ENCODE data around the gene BICD1. TPM values are rescaled to one million over a fixed set of nuclear protein-coding genes. Genes with fewer than 3 reads are reported as not detected.

The BICD1 gene
- total RNA-seq, 2 experiments from 2014 or later: 17.8 to 18.7 TPM

DNA sequence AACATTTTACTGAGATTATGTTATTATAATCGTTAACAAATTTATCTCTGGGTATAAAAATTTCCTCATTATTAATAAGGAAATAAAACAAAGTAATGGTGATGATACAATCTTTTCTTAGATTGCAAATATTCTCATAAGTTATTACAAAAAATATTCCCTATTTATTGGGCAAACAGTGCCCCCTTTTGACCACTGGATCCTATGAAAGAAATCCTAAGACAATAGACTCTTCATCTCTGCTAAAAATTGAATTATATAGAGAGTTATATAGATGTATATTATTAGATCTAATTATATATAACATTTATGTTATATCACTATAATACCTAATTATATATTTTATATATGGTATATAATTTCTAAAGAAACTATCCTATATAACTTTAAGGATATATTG lies 198.5 kb downstream of the BICD1 start:
- DNase-seq (no peak), ATAC-seq (ENCODE audit: low read depth) (no peak)
- H3K27ac Mint-ChIP-seq: no peak overlapping the region
- no peak overlapping the region for H3K4me3 Mint-ChIP-seq
- POLR2A ChIA-PET: no interaction called here
- H3K27me3 Mint-ChIP-seq: no peaks in the 10 kb centered on the region
- no peaks in the 10 kb centered on the region for H3K9me3 Mint-ChIP-seq
- H3K36me3 Mint-ChIP-seq: no peaks in the 10 kb centered on the region
- H3K4me1 Mint-ChIP-seq: no peaks in the 10 kb centered on the region

DNA sequence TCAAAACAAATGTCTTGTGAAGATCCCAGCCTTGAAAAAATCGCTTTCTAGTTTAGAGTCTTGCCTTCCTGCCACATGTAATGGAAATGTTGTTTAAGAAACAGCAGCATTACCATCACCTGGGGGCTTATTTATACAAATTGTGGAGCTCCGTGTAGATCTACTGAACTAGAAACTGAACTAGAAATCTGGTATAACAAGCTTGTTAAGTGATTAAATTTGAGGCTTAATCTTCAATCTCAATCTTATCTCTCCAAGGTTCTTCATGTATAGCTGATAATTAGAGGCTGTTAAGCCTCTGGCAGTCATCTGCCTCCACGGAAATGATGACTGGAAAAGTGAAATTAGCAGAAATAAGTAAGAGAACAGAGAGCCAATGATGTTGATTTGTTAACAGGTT lies 200.7 kb downstream of the BICD1 start:
- Mint-ChIP-seq H3K4me3 (no peak overlapping the region), H3K9me3 (no peaks in the 10 kb centered on the region), H3K27ac (no peak overlapping the region), H3K36me3 (no peaks in the 10 kb centered on the region), H3K4me1 (peaks cover 2% of the 10 kb centered on the region), H3K27me3 (no peaks in the 10 kb centered on the region)
- DNase-seq (no peak), ATAC-seq (ENCODE audit: low read depth) (no peak)
- POLR2A ChIA-PET: no interaction called here

DNA sequence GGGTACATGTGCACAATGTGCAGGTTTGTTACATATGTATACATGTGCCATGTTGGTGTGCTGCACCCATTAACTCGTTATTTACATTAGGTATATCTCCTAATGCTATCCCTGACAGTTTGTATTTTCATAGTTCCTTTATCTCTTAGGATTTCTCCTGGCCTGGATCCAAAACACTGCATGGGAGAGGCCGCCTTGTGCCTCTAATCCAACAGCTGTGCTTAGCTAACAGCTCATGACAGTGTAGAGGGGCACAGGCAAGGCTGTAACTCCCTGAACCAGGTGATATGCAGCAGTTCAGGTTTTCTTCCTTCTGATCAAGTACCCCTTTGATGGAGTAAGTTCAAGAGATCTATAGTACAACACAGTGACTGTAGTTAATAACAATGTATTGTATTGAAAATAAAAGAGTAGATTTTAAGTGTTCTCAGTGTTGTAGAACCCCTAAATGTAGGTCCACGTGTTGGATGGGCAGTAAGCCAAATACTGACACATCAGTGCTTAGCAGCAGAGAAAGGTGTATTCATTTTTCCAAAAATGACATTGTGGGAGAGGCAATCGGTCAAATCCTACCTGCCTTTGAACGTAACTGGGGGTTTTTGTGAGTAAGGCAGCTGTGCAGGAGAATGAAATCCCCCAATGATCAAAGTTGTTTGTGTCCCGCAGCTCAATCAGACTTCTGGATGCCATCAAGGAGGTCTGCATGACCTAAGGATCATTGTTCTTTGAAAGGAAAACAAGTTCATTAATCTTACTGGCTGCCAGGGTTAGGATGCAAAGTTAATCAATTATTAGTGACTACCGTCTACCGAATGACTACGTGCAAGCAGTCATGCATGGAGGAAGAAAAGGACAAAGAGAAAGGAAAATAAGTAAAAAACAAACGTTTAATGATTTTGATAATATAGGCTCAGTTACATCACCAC lies 203.4 kb downstream of the BICD1 start:
- Mint-ChIP-seq H3K27me3 (no peaks in the 10 kb centered on the region), H3K36me3 (no peaks in the 10 kb centered on the region), H3K9me3 (no peaks in the 10 kb centered on the region), H3K4me1 (peaks cover 2% of the 10 kb centered on the region), H3K27ac (no peak overlapping the region), H3K4me3 (no peak overlapping the region)
- ATAC-seq (ENCODE audit: low read depth) (no peak), DNase-seq (no peak)
- POLR2A ChIA-PET: no interaction called here

GRCh38 chr12:32312049-32312670 lies 205.5 kb downstream of the BICD1 start:
- Mint-ChIP-seq H3K4me1 (peaks cover 2% of the 10 kb centered on the region), H3K27me3 (no peaks in the 10 kb centered on the region), H3K4me3 (no peak overlapping the region), H3K9me3 (no peaks in the 10 kb centered on the region), H3K36me3 (peaks cover 2% of the 10 kb centered on the region), H3K27ac (peak overlapping the region; percentile 47)
- DNase-seq (no peak), ATAC-seq (ENCODE audit: low read depth) (no peak)
- POLR2A ChIA-PET: interaction anchor here (1.3 kb wide), 1 partner anchor 659 kb away, joined by 4 read pairs; no protein-coding TSS in a partner anchor

- no peak overlapping the region for H3K4me3 Mint-ChIP-seq
- H3K4me1 Mint-ChIP-seq: no peaks in the 10 kb centered on the region
- ATAC-seq (ENCODE audit: low read depth): no peak
- POLR2A ChIA-PET: no interaction called here
- no peaks in the 10 kb centered on the region for H3K27me3 Mint-ChIP-seq
- H3K36me3 Mint-ChIP-seq: no peaks in the 10 kb centered on the region
- no peak for DNase-seq
- no peaks in the 10 kb centered on the region for H3K9me3 Mint-ChIP-seq
- H3K27ac Mint-ChIP-seq: no peak overlapping the region
Observed at GRCh38 chr12:32322354-32322753, 215.7 kb downstream of the BICD1 start.

- POLR2A ChIA-PET: no interaction called here
- no peaks in the 10 kb centered on the region for H3K27me3 Mint-ChIP-seq
- peaks cover 2% of the 10 kb centered on the region for H3K4me1 Mint-ChIP-seq
- DNase-seq: no peak
- no peak overlapping the region for H3K27ac Mint-ChIP-seq
- H3K9me3 Mint-ChIP-seq: no peaks in the 10 kb centered on the region
- no peak for ATAC-seq (ENCODE audit: low read depth)
- no peaks in the 10 kb centered on the region for H3K36me3 Mint-ChIP-seq
- no peak overlapping the region for H3K4me3 Mint-ChIP-seq
Observed at GRCh38 chr12:32331133-32331532, 224.5 kb downstream of the BICD1 start.

GRCh38 chr12:32332446-32332845 lies 225.8 kb downstream of the BICD1 start:
- POLR2A ChIA-PET: no interaction called here
- Mint-ChIP-seq H3K9me3 (no peaks in the 10 kb centered on the region), H3K4me3 (no peak overlapping the region), H3K36me3 (no peaks in the 10 kb centered on the region), H3K27ac (no peak overlapping the region), H3K27me3 (no peaks in the 10 kb centered on the region), H3K4me1 (peaks cover 2% of the 10 kb centered on the region)
- ATAC-seq (ENCODE audit: low read depth): no peak
- DNase-seq: no peak

GRCh38 chr12:32334371-32334777 lies 227.7 kb downstream of the BICD1 start:
- Mint-ChIP-seq H3K36me3 (no peaks in the 10 kb centered on the region), H3K27ac (no peak overlapping the region), H3K27me3 (no peaks in the 10 kb centered on the region), H3K4me3 (no peak overlapping the region), H3K9me3 (no peaks in the 10 kb centered on the region), H3K4me1 (peaks cover 2% of the 10 kb centered on the region)
- ATAC-seq (ENCODE audit: low read depth): no peak
- POLR2A ChIA-PET: interaction anchor here (0.9 kb wide), 1 partner anchor 11 kb away, joined by 3 read pairs; no protein-coding TSS in a partner anchor
- no peak for DNase-seq

- DNase-seq (no peak), ATAC-seq (ENCODE audit: low read depth) (no peak)
- no peaks in the 10 kb centered on the region for H3K9me3 Mint-ChIP-seq
- H3K27ac Mint-ChIP-seq: no peak overlapping the region
- peaks cover 2% of the 10 kb centered on the region for H3K4me1 Mint-ChIP-seq
- POLR2A ChIA-PET: no interaction called here
- H3K27me3 Mint-ChIP-seq: no peaks in the 10 kb centered on the region
- H3K36me3 Mint-ChIP-seq: no peaks in the 10 kb centered on the region
- H3K4me3 Mint-ChIP-seq: no peak overlapping the region
Observed at GRCh38 chr12:32336261-32336660, 229.6 kb downstream of the BICD1 start.

- no peak overlapping the region for H3K27ac Mint-ChIP-seq
Observed at GRCh38 chr12:32343496-32343895, 236.8 kb downstream of the BICD1 start.

DNA sequence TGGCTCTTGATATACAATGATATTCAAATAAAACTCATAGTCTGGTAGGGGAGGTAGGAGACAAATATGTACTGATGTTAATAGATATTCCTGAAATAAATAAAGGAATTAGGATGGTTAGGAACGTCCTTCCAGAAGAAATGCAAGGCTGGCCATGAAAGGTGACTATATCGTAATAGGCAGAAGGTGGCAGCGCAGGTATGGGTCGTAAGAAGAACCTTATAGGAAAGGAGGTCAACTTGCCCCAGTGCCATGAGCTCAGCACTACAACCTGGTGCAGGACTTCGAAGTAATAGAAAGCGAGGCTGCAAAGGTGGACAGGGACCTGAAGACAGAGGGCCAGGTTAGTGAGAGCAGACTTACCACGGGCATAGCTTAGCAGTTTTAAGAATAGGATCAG lies 237.4 kb downstream of the BICD1 start:
- no peak for ATAC-seq (ENCODE audit: low read depth)
- Mint-ChIP-seq H3K9me3 (no peaks in the 10 kb centered on the region), H3K4me3 (no peak overlapping the region), H3K36me3 (no peaks in the 10 kb centered on the region), H3K27me3 (no peaks in the 10 kb centered on the region), H3K4me1 (no peaks in the 10 kb centered on the region), H3K27ac (no peak overlapping the region)
- no peak for DNase-seq
- POLR2A ChIA-PET: no interaction called here

More at GRCh38 chr12:32343496-32343895, 236.8 kb downstream of the BICD1 start:
- Mint-ChIP-seq H3K9me3 (no peaks in the 10 kb centered on the region), H3K27me3 (no peaks in the 10 kb centered on the region), H3K36me3 (no peaks in the 10 kb centered on the region), H3K4me1 (no peaks in the 10 kb centered on the region), H3K4me3 (no peak overlapping the region)
- ATAC-seq (ENCODE audit: low read depth): no peak
- POLR2A ChIA-PET: no interaction called here
- DNase-seq: no peak

DNA sequence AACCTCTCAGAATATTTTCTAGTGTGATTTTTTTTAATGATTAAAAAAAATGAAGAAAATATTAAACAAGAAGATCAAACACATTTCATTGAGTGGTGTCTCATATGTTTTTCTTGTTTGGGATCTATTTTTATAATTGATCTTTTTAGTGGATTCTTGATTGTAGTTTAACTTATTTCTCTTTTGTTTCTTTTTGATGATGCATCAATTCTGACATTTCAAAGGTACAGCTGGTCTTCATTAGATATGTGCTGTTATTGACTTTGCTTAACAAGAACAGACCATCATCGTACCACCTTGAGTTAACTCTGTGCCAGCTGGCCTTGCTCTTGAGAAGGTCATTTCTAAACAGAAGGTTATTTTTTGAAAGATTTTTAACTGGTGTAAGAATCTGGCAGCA lies 246.9 kb downstream of the BICD1 start:
- no peak overlapping the region for H3K27ac Mint-ChIP-seq
- no peaks in the 10 kb centered on the region for H3K27me3 Mint-ChIP-seq
- H3K4me3 Mint-ChIP-seq: no peak overlapping the region
- POLR2A ChIA-PET: no interaction called here
- DNase-seq (no peak), ATAC-seq (ENCODE audit: low read depth) (no peak)
- no peaks in the 10 kb centered on the region for H3K4me1 Mint-ChIP-seq
- H3K9me3 Mint-ChIP-seq: no peaks in the 10 kb centered on the region
- H3K36me3 Mint-ChIP-seq: peaks cover 2% of the 10 kb centered on the region

DNA sequence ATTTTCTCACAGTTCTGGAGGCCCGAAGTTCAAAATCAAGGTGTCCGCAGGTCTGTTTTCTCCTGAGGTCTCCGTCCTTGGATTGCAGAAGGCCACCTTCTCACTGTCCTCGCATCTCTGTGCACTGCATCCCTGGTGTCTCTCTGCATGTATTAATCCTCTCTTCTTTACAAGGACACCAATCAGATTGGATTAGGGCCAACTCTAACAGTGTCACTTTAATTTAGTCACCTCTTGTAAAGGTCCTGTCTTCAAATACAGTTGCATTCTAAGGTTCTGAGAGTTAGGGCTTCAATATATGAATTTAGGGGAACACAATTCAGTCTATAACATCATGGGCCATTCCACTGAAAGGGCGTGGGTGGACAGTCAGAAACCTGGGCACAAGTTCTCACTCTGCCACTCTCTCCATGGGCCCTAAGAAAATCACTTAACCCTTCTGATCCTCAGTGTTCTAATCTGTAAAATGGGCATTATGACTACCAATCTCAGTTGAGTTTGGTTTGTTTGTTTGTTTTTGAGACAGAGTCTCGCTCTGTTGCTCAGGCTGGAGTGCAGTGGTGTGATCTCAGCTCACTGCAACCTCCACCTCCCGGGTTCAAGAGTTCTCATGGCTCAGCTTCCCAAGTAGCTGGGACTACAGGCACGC lies 251.1 kb downstream of the BICD1 start:
- Mint-ChIP-seq H3K4me1 (no peaks in the 10 kb centered on the region), H3K27me3 (no peaks in the 10 kb centered on the region), H3K27ac (no peak overlapping the region), H3K36me3 (no peaks in the 10 kb centered on the region), H3K4me3 (no peak overlapping the region), H3K9me3 (no peaks in the 10 kb centered on the region)
- DNase-seq (no peak), ATAC-seq (ENCODE audit: low read depth) (no peak)
- POLR2A ChIA-PET: no interaction called here

DNA sequence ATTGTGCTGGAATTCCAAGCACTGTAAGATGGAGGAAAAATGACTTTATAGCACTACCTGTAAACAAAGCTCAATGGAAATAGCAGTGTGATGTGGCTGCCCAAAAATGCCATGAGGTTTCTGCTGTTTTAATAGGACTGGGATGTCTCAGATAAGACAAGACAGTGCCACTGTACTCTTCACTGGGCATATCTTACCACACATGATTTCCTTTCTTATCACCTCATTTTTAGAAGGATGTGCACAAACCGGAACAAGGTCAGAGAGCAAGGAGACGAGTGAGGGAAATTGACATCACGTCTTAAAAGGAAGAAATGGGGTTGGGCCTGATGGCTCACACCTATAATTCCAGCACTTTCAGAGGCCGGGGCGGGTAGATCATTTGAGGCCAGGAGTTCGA lies 254.3 kb downstream of the BICD1 start:
- H3K4me3 Mint-ChIP-seq: no peak overlapping the region
- H3K27ac Mint-ChIP-seq: no peak overlapping the region
- H3K27me3 Mint-ChIP-seq: no peaks in the 10 kb centered on the region
- no peaks in the 10 kb centered on the region for H3K36me3 Mint-ChIP-seq
- no peaks in the 10 kb centered on the region for H3K9me3 Mint-ChIP-seq
- no peak for DNase-seq
- POLR2A ChIA-PET: no interaction called here
- H3K4me1 Mint-ChIP-seq: no peaks in the 10 kb centered on the region
- no peak for ATAC-seq (ENCODE audit: low read depth)

All from activated naive CD8-positive, alpha-beta T cell treated with anti-CD3 and anti-CD28 coated beads, Interleukin-2, amount 10 ng/mL, durations not matched to agents 7 days and 5 days (primary cell).